ENCODE data around the gene CBFA2T2. TPM values are rescaled to one million over a fixed set of nuclear protein-coding genes. Genes with fewer than 3 reads are reported as not detected.

Gene CBFA2T2
- total RNA-seq, 2 donors from 2014 or later, result 20.9 to 23.8 TPM

DNA sequence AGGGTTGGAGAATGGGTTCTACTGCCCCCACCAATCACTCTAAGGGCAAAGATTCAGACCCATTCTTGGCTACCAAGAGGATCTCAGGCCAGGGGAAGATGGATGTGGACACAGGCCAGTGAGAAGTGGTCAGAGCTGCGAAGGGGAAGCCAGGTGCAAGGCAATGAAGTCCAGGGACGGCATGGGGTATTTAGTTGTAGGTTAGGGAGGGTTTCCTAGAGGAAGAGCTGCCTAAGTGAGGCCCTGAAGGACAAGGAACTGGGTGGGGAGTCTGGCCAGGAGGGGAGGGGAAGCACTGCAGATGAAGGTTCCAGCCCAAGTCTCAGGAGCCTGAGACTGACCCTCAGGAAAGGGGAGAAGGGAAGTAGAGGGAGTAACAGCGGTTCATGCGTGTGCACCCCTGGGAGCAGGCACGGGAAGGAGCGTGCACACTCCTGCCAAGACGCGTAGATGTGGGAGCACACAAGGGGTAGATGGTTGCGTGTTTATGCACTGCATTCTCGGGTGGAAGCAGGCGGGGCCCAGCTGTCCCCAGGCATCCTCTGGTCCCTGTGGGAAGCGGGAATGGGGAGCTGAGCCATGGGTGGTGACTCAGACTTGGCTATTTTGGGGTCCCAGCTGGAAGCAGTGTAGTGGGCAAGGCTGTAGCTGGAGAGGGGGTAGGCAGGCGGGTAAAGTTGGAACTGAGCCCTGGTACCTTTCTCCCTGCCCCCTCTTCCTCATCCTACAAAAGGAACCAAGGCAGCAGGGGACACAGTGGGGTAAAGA lies 180.2 kb downstream of the CBFA2T2 start:
- H3K4me1 ChIP-seq, result peaks cover 26% of the 10 kb centered on the region

GRCh38 chr20:33670715-33671499 lies 181.0 kb downstream of the CBFA2T2 start:
- H3K27ac ChIP-seq, result no peak overlapping the region
- no peak overlapping the region for H3K9ac ChIP-seq (ENCODE audit: low read depth in 2 of 2, low read length in 2 of 2)
- intact Hi-C loops (cut with DNase I), result no loop called here
- H3K36me3 ChIP-seq, result no peaks in the 10 kb centered on the region
- no peaks in the 10 kb centered on the region for H3K9me3 ChIP-seq
- H3K27me3 ChIP-seq, result no peaks in the 10 kb centered on the region
- no peak for DNase-seq
- TF ChIP-seq, protein P1, sequence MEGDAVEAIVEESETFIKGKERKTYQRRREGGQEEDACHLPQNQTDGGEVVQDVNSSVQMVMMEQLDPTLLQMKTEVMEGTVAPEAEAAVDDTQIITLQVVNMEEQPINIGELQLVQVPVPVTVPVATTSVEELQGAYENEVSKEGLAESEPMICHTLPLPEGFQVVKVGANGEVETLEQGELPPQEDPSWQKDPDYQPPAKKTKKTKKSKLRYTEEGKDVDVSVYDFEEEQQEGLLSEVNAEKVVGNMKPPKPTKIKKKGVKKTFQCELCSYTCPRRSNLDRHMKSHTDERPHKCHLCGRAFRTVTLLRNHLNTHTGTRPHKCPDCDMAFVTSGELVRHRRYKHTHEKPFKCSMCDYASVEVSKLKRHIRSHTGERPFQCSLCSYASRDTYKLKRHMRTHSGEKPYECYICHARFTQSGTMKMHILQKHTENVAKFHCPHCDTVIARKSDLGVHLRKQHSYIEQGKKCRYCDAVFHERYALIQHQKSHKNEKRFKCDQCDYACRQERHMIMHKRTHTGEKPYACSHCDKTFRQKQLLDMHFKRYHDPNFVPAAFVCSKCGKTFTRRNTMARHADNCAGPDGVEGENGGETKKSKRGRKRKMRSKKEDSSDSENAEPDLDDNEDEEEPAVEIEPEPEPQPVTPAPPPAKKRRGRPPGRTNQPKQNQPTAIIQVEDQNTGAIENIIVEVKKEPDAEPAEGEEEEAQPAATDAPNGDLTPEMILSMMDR (IDR thresholded peaks at IDR 0.05), result no peak
- H3K4me3 ChIP-seq, result no peak overlapping the region
- H3K4me1 ChIP-seq, result peaks cover 30% of the 10 kb centered on the region

More for the DNA sequence above, 180.2 kb downstream of the CBFA2T2 start:
- no peak overlapping the region for H3K4me3 ChIP-seq
- TF ChIP-seq, protein P1 (IDR thresholded peaks at IDR 0.05), result no peak
- no peak overlapping the region for H3K27ac ChIP-seq
- no peaks in the 10 kb centered on the region for H3K9me3 ChIP-seq
- peak overlapping the region in 1 of 2 donors; percentile 35 for H3K9ac ChIP-seq (ENCODE audit: low read depth in 2 of 2, low read length in 2 of 2)
- H3K27me3 ChIP-seq, result no peaks in the 10 kb centered on the region
- intact Hi-C loops (cut with DNase I), result no loop called here
- no peaks in the 10 kb centered on the region for H3K36me3 ChIP-seq
- no peak for DNase-seq

GRCh38 chr20:33671573-33672288 lies 181.8 kb downstream of the CBFA2T2 start:
- TF ChIP-seq, protein P1 (IDR thresholded peaks at IDR 0.05), result no peak
- intact Hi-C loops (cut with DNase I), result no loop called here
- no peaks in the 10 kb centered on the region for H3K36me3 ChIP-seq
- H3K4me3 ChIP-seq, result no peak overlapping the region
- no peak overlapping the region for H3K9ac ChIP-seq (ENCODE audit: low read depth in 2 of 2, low read length in 2 of 2)
- no peak for DNase-seq
- H3K9me3 ChIP-seq, result no peaks in the 10 kb centered on the region
- no peak overlapping the region for H3K27ac ChIP-seq
- H3K27me3 ChIP-seq, result no peaks in the 10 kb centered on the region
- H3K4me1 ChIP-seq, result peaks cover 25% of the 10 kb centered on the region

DNA sequence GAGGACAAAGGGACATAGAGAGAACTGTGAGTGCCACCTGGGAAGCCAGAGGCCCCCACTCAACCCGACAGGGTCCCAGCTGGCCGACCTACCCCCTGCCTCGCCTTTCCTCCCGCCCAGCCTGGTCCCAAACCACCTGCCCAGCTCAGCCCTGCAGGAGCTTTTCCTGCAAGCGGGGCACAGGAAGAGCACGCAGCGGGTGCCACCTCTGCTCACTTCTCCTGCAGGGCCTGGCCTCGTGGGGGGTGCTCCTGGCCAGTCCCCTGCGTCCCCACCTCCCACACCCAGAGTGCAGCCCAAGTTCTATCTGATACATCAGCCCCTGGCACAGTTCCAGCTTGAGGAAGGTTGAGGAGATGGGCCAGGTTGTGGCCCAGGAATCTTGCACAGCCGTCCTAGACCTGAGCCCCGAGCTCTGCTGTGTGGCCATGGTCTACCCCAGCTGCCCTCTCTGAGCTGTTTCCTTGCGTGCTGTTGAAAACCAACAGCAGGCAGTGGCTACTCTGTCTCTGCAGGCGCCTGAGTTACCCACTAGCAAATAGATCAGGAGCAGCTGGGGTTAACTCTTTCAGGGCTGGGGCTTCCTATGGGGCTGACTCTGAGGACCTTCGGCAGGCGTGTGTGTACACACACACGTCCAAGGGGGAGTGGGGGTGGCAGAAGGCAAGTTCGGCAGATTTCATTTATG lies 182.7 kb downstream of the CBFA2T2 start:
- intact Hi-C loops (cut with DNase I), result no loop called here
- H3K36me3 ChIP-seq, result no peaks in the 10 kb centered on the region
- no peaks in the 10 kb centered on the region for H3K9me3 ChIP-seq
- H3K4me3 ChIP-seq, result no peak overlapping the region
- H3K9ac ChIP-seq (ENCODE audit: low read depth in 2 of 2, low read length in 2 of 2), result peak overlapping the region; percentile 30 to 84
- DNase-seq, result no peak
- no peak overlapping the region for H3K27ac ChIP-seq
- H3K27me3 ChIP-seq, result no peaks in the 10 kb centered on the region
- TF ChIP-seq, protein P1 (IDR thresholded peaks at IDR 0.05), result no peak
- peaks cover 25% of the 10 kb centered on the region for H3K4me1 ChIP-seq

DNA sequence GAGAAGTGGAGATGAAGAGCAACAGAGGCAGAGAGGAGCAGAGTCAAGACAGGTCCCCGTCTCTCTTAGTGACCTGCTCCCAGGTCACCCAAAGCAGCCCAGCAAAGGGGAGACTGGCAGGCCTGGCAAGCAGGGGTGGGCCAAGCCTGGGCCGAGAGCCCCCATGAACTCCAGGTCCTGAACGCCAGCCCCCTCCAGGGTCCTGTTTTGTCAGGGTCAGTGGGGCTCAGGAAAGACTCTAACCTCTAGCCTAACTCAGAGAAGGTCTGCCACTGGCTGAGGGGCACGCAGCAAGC lies 183.2 kb downstream of the CBFA2T2 start:
- Histone ChIP-seq H3K4me1 (peaks cover 20% of the 10 kb centered on the region), H3K9ac (ENCODE audit: low read depth in 2 of 2, low read length in 2 of 2) (peak overlapping the region; percentile 84 to 88), H3K4me3 (peak overlapping the region; percentile 54), H3K9me3 (no peaks in the 10 kb centered on the region), H3K36me3 (no peaks in the 10 kb centered on the region), H3K27ac (no peak overlapping the region), H3K27me3 (no peaks in the 10 kb centered on the region)
- DNase-seq, result no peak
- intact Hi-C loops (cut with DNase I), result no loop called here
- TF ChIP-seq, protein P1 (IDR thresholded peaks at IDR 0.05), result no peak

Data from colonic mucosa (tissue), 4 donors.